HG03575 (cell line): ENCODE results near the gene AKAP12.
"Not testable (repeated sequence)": the region's sequence is repeated elsewhere in the genome, so short reads cannot be mapped to it uniquely, and the experiment has no call there.

ENCODE experiments used
- ATAC-seq: cut with Tn5 transposase; IDR thresholded peaks from one replicate; pipeline ENCODE4 v1.9.1; 2021; ENCODE audit not compliant: unreplicated experiment, insufficient number of reproducible peaks, low FRiP score; ENCODE audit errors: extremely low read depth

The AKAP12 gene

DNA sequence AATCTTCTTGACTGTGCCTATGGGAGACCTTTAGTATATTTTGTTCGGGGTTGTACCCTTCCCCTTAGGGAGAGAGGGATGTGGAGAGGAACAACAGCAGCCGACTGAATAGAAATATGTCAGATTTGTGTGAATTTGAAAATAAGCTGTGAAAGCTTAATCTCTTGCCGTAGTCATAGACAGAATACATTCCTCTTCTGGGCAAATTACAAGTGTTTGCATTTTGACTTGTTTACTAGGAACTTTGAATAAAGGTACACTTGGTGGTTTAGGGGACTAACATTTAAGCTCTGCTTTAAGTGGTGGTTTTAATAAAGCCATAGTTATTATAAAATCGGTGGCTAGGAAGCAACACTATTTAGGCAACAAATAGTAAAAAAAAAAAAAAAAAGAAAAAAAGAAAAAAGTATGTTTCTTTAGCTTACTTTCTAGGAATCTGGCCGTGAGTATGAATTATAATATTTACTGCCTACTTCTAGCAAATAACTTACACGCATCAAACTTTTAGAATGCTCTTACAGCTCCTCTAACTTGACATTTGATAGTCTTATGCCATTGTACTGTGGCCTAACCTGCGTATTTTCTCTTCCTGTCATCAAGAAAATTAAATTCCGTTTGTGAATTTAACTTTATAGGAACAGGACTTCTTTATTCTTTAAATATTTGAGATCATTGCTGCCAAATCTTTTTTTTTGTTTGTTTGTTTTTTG is 86.5 kb downstream of the AKAP12 start:
- ATAC-seq, result no peak

DNA sequence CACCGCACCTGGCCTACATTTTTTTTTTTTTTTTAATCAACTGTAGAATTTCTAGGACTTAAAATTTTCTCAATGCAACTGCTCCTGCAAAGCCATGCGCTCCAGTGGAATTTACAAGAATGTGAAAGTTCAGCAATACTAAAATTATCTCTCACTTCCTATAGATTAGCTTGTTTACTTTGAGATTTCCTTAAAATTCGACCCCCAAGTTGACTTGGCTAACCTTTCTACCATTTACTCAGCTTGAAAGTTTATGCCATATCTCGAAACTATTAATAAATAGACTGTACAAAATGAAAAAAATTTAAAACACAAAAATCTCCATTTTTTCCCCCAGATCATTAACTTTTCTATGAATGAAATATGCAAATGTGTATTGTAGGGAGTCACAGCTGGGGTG is 87.3 kb downstream of the AKAP12 start:
- ATAC-seq, result no peak

DNA sequence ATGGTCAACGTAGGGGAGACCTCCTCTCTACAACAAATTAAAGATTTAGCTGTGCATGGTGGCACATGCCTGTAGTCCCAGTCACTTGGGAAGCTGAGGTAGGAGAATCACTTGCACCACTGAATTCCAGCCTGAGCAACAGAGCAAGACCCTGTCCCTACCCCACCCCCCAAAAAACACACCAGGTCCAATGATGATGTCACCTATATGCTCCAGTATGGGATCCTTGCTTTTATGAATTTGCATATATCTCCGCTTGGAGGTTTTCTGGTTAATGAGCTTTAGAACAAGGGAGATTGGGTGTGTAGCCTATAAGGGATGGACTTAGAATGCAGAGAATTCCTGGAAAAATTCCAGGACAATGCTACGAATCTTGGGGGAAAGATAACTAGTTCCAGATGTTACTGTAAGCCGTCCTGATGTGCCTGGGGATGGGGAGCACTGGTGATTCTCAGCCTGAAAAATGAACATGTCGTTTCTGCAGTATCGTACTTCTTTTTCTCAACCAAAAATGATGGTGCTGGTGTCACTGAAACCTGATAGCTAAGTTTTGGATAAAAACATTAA is 90.4 kb downstream of the AKAP12 start:
- ATAC-seq, result no peak

DNA sequence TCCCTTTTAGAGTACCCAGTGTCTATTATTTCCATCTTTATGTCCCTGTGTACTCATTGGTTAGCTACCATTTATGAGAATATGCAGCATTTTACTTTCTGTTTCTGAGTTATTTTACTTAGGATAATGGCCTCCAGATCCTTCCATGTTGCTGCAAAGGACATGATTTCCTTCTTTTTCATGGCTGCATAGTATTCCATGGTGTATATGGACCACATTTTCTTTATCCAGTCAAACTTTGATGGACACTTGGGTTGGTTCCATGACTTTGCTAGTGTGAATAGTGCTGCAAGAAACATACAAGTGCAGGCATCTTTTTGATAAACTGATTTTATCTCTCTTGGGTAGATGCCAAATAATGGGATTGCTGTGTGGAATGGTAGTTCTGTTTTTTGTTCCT is 96.2 kb downstream of the AKAP12 start:
- ATAC-seq, result no peak

DNA sequence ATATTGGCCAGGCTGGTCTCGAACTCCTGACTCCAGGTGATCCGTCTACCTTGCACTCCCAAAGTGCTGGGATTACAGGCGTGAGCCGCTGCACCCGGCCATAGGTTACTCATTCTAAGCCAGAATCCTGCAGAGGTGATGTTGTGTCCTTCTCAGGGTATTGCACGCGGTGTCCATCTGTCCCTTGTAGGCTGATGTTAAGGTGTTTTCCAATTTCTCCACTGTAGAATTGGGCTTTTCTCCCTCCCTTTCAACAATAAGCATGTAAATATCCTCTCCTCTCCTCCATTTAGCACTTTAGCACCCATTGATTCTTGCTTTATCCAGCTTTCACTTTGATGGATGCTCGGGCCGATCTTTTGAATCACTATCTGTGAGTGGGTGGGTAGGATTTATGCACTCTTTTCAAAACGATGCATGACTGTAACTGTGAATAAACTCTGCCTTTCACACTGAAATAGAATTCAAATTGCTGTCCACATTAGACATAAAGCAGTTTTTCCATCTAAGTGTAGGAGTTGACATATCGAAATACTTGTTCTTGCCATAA is 99.0 kb downstream of the AKAP12 start:
- no peak for ATAC-seq

DNA sequence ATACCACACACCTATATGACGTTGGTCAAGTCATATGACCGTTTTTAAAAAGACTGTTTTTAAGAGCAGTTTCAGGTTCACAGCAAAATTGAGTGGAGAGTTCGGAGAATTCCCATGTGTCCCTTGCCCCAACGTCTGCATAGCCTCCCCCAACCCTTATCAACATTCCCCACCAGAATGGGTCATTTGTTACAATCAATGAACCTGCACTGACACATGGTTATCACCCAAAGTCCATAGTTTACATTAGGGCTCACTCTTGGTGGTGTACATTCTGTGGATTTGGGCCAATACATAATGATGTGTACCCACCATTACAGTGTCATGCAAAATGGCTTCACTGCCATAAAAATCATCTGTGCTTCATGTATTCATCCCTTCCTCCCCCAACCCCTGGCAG is 99.6 kb downstream of the AKAP12 start:
- ATAC-seq, result no peak

DNA sequence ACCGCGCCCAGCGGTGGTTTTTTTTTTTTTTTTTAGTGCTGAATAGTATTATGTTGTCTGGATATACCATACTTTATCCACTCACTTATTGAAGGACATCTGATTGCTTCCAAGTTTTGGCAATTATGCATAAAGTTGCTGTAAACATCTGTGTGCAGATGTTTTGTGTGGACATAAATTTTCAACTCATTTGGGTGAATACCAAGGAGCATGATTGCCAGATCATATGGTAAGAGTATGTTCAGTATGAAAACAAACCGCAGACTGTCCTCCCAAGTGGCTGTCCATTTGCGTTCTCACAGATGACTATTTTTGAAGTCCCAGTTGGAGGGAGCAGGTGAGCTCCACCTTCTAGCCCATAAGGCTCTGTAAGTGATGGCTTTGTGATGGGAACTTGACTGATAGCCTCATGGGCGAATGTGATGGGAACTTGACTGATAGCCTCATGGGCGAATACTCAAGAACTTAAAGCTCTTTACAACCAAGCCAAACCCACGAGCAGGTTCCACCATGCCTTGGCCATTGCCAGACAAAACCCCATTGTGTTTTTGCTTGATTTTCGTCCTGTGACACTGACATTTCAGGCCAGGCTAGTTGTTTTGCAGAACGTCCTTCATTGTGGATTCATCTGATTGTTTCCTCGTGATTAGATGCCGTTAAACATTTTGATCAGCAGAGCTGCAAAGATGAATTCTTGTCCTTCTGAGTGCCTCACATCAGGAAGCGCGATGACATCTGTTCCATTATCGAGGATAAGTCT is 100.6 kb downstream of the AKAP12 start:
- ATAC-seq, result no peak

DNA sequence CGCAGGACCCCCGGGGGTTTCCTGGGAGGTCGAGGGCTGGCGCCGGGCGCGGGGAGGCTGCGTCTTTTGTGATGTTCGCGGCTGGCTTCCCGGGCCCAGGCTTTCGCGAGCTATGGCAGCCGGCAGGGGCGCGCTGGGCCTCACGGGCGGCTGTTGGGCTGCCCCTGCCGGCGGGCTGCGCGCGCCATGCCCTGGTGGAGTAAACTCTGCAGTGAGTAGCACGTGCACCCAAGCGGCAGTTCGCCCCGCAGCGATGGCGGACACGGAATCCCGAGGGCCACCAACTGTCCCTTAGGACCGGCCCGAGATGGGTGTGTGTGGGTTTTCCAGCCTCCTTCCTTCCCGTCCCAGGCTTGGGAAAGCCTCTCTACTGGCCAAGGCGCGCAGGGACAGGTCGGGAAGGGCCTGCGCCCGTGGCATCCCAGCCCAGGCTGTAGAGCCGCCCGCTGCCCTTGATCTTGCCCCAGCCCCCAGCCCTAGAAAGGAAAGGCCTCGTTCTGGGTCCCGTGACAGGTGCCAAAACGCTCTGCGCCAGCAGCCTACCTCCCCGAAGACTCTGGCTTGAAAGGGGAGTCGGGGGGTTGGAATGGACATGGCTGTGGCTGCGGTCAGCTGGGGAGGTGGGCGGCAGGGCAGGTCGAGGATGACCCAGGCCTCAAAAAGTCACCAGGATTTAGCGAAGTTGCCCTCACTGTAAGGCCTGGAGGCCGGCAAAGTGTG is 101.9 kb downstream of the AKAP12 start:
- ATAC-seq, result no peak

DNA sequence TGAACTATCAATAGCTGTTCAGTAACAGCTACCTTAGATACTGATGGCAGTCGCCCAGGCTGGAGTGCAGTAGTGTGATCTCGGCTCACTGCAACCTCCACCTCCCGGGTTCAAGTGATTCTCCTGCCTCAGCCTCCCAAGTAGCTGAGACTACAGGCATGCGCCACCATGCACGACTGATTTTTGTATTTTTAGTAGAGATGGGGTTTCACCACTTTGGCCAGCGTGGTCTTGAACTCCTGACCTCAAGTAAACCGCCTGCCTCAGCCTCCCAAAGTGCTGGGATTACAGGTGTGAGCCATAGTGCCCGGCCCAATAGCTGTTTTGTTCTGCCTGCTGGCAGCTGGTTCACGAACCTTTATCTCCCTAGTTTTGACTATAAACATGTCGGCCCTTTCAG is 103.0 kb downstream of the AKAP12 start:
- not testable (repeated sequence) for ATAC-seq

DNA sequence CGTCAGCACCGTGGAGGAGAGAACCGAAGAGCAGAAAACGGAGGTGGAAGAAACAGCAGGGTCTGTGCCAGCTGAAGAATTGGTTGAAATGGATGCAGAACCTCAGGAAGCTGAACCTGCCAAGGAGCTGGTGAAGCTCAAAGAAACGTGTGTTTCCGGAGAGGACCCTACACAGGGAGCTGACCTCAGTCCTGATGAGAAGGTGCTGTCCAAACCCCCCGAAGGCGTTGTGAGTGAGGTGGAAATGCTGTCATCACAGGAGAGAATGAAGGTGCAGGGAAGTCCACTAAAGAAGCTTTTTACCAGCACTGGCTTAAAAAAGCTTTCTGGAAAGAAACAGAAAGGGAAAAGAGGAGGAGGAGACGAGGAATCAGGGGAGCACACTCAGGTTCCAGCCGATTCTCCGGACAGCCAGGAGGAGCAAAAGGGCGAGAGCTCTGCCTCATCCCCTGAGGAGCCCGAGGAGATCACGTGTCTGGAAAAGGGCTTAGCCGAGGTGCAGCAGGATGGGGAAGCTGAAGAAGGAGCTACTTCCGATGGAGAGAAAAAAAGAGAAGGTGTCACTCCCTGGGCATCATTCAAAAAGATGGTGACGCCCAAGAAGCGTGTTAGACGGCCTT is 110.0 kb downstream of the AKAP12 start:
- ATAC-seq, result no peak

DNA sequence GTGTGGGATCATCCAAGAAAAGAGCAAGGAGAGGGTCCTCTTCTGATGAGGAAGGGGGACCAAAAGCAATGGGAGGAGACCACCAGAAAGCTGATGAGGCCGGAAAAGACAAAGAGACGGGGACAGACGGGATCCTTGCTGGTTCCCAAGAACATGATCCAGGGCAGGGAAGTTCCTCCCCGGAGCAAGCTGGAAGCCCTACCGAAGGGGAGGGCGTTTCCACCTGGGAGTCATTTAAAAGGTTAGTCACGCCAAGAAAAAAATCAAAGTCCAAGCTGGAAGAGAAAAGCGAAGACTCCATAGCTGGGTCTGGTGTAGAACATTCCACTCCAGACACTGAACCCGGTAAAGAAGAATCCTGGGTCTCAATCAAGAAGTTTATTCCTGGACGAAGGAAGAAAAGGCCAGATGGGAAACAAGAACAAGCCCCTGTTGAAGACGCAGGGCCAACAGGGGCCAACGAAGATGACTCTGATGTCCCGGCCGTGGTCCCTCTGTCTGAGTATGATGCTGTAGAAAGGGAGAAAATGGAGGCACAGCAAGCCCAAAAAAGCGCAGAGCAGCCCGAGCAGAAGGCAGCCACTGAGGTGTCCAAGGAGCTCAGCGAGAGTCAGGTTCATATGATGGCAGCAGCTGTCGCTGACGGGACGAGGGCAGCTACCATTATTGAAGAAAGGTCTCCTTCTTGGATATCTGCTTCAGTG is 110.8 kb downstream of the AKAP12 start:
- no peak for ATAC-seq

DNA sequence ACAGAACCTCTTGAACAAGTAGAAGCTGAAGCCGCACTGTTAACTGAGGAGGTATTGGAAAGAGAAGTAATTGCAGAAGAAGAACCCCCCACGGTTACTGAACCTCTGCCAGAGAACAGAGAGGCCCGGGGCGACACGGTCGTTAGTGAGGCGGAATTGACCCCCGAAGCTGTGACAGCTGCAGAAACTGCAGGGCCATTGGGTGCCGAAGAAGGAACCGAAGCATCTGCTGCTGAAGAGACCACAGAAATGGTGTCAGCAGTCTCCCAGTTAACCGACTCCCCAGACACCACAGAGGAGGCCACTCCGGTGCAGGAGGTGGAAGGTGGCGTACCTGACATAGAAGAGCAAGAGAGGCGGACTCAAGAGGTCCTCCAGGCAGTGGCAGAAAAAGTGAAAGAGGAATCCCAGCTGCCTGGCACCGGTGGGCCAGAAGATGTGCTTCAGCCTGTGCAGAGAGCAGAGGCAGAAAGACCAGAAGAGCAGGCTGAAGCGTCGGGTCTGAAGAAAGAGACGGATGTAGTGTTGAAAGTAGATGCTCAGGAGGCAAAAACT is 111.5 kb downstream of the AKAP12 start:
- ATAC-seq, result no peak

DNA sequence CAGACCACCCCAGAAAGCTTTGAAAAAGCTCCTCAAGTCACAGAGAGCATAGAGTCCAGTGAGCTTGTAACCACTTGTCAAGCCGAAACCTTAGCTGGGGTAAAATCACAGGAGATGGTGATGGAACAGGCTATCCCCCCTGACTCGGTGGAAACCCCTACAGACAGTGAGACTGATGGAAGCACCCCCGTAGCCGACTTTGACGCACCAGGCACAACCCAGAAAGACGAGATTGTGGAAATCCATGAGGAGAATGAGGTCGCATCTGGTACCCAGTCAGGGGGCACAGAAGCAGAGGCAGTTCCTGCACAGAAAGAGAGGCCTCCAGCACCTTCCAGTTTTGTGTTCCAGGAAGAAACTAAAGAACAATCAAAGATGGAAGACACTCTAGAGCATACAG is 112.0 kb downstream of the AKAP12 start:
- no peak for ATAC-seq

DNA sequence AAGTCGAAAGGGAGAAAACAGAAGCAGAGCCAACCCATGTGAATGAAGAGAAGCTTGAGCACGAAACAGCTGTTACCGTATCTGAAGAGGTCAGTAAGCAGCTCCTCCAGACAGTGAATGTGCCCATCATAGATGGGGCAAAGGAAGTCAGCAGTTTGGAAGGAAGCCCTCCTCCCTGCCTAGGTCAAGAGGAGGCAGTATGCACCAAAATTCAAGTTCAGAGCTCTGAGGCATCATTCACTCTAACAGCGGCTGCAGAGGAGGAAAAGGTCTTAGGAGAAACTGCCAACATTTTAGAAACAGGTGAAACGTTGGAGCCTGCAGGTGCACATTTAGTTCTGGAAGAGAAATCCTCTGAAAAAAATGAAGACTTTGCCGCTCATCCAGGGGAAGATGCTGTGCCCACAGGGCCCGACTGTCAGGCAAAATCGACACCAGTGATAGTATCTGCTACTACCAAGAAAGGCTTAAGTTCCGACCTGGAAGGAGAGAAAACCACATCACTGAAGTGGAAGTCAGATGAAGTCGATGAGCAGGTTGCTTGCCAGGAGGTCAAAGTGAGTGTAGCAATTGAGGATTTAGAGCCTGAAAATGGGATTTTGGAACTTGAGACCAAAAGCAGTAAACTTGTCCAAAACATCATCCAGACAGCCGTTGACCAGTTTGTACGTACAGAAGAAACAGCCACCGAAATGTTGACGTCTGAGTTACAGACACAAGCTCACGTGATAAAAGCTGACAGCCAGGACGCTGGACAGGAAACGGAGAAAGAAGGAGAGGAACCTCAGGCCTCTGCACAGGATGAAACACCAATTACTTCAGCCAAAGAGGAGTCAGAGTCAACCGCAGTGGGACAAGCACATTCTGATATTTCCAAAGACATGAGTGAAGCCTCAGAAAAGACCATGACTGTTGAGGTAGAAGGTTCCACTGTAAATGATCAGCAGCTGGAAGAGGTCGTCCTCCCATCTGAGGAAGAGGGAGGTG is 112.9 kb downstream of the AKAP12 start:
- no peak for ATAC-seq

DNA sequence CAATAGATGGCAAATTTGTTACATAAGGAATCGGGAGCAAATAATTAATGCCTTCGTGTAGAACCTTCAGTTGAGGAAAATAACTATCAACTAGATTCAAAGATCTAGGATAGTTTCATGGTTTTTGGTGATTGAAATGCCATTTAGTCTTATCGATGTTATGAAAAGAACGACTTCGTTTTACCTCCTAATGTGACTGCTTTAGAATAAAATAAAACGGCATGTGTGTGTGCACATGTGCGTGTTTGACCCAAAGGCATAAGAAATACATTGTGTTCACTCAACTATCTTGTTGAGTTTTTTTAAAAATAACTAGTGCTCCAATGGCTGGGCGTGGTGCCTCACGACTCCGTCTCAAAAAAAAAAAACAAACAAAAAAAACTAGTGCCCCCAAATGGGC is 114.0 kb downstream of the AKAP12 start:
- no peak for ATAC-seq

DNA sequence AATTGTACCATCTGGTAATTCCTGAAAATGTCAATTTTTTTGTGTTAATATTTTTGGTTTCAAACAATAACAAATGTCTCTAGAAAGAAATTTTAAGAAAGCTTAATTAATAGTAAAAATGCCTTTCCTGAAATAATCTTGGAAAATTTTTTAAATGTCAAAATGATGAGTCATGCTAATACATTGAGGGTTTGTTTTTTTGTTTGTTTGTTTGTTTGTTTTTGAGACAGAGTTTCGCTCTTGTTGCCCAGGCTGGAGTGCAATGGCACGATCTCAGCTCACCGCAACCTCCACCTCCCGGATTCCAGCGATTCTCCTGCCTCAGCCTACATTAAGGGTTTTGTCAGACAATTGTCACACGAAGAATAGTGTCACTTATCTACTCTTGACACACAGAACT is 117.2 kb downstream of the AKAP12 start:
- not testable (repeated sequence) for ATAC-seq

DNA sequence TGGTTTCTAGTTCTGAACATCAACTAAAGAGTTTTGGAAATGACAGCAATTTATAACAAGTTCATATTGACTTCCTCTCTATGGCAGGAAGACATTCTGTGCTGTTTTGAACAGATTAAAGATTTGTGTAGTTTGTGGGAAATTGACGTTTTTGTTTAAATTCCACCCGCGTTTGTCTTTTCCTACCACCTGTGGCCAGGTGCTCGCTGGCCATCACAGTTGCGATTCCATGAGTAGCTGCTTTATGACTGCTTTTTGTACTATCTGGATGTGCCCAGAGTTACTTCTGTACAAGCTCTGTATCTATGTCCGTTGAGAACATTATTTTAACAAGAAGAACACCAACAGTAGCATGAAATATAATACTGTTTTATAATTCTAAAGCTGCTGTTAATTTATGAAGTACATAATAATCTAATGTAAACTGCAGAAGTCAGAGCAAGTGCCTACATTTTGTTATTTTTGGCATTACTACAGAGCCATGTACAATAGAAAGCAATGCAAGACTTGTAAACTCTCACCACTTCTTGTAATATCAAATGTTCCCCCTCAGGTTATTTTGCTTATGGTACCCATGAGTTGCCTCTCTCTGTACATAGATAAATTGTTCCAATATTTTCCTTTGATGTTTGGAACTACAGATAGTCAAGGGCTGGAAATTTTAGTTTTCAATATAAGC is 118.1 kb downstream of the AKAP12 start:
- ATAC-seq, result no peak
